Endothelial cell of umbilical vein (primary cell): Measurements from ENCODE around the gene COL5A1. TPM values are rescaled to one million over a fixed set of nuclear protein-coding genes. Genes with fewer than 3 reads are reported as not detected.

Experiments used
- BruUV-seq: library from RNA; stranded (reverse); fragments of 400-500 nt; replicated peaks from 2 replicates; lab custom pipeline; 2021; lab: Mats Ljungman, UMichigan
- CTCF ChIA-PET: fragments of 300-600, 350-600 bp; sonication (Branson Sonifier 250); formaldehyde crosslinking; loops from one replicate; lab custom pipeline; 2021; ENCODE audit warnings: antibody characterized with exemption, inconsistent platforms; lab: Charles Lee
- POLR2A ChIA-PET: fragments of 300-600, 350-600 bp; sonication (Branson Sonifier 250); formaldehyde crosslinking; loops from one replicate; lab custom pipeline; 2021; ENCODE audit warnings: antibody characterized with exemption, inconsistent platforms; lab: Charles Lee
- DNase-seq: peaks from one replicate; pipeline ENCODE4 v3.0.0-alpha.2; 2011; ENCODE audit warnings: low read depth, low spot score
- FAIRE-seq: peaks from 2 replicates; lab custom pipeline; 2011; peaks lifted over from hg19 to GRCh38; lab: Jason Lieb, UNC
- H2AFZ ChIP-seq: 2 replicates; pipeline ENCODE4 v1.6.0; 2012; ENCODE audit warnings: low read depth, low read length, control low read depth, inconsistent platforms
- H3K27ac ChIP-seq: 2 replicates; pipeline ENCODE4 v1.5.1; 2011; ENCODE audit warnings: low read depth, mild to moderate bottlenecking, control low read depth, low read length, moderate library complexity; ENCODE audit not compliant: insufficient read depth
- H3K27me3 ChIP-seq, 2 experiments: 2 replicates each; pipeline versions ENCODE4 v1.6.0 to v1.6.1; 2011; ENCODE audit warnings: low read length in 2 of 2, mixed read lengths in 1 of 2; ENCODE audit not compliant: control insufficient read depth in 2 of 2, insufficient read depth in 2 of 2
- H3K36me3 ChIP-seq, 2 experiments: 2 replicates in 1 of 2; 3 replicates in 1 of 2; pipeline ENCODE4 v1.5.1; 2011; ENCODE audit warnings: low read length in 2 of 2, mild to moderate bottlenecking in 1 of 2, moderate library complexity in 1 of 2; ENCODE audit not compliant: control insufficient read depth in 2 of 2, insufficient read depth in 2 of 2; ENCODE audit errors: extremely low read depth in 1 of 2
- H3K4me1 ChIP-seq: 3 replicates; pipeline ENCODE4 v1.5.1; 2011; ENCODE audit warnings: mild to moderate bottlenecking, low read length; ENCODE audit not compliant: control insufficient read depth, insufficient read depth; ENCODE audit errors: extremely low read depth
- H3K4me2 ChIP-seq: 2 replicates; pipeline ENCODE4 v1.6.1; 2011; ENCODE audit warnings: low read length, control low read depth, mixed read lengths; ENCODE audit not compliant: insufficient read depth
- H3K4me3 ChIP-seq, 3 experiments: fragments of 200-600 bp in 1 of 3; sonication (generic), shearing (Covaris generic) in 1 of 3; replicated peaks in 1 of 3; 2 replicates each; pipeline ENCODE4 v1.5.1; 2011 to 2016; ENCODE audit warnings: control low read depth in 3 of 3, low read length in 3 of 3, mild to moderate bottlenecking in 2 of 3, inconsistent platforms in 1 of 3, low read depth in 1 of 3, moderate library complexity in 1 of 3; ENCODE audit not compliant: insufficient read depth in 1 of 3
- H3K79me2 ChIP-seq: 2 replicates; pipeline ENCODE4 v1.6.0; 2012; ENCODE audit warnings: low read length, inconsistent platforms; ENCODE audit not compliant: control insufficient read depth, insufficient read depth
- H3K9ac ChIP-seq: replicated peaks from 2 replicates; pipeline ENCODE3; 2011; ENCODE audit warnings: low read length, control low read depth; ENCODE audit not compliant: insufficient read depth; ENCODE audit errors: extremely low read depth
- H3K9me1 ChIP-seq: replicated peaks from 3 replicates; pipeline ENCODE4 v1.6.0; 2011; ENCODE audit warnings: mild to moderate bottlenecking, low read length; ENCODE audit not compliant: control insufficient read depth, insufficient read depth; ENCODE audit errors: extremely low read depth
- H3K9me3 ChIP-seq: replicated peaks from 2 replicates; pipeline ENCODE4 v1.5.1; 2012; ENCODE audit warnings: low read length, inconsistent platforms; ENCODE audit not compliant: control insufficient read depth, insufficient read depth
- H4K20me1 ChIP-seq: replicated peaks from 2 replicates; pipeline ENCODE3; 2011; ENCODE audit warnings: mild to moderate bottlenecking, low read length; ENCODE audit not compliant: control insufficient read depth, insufficient read depth; ENCODE audit errors: extremely low read depth
- EZH2 ChIP-seq: IDR thresholded peaks from 2 replicates; pipeline ENCODE4 v1.6.1; 2012; ENCODE audit warnings: borderline replicate concordance, low read depth, mild to moderate bottlenecking, moderate library complexity, low read length, inconsistent platforms; ENCODE audit not compliant: severe bottlenecking
- FOS ChIP-seq: IDR thresholded peaks from 2 replicates; pipeline ENCODE4 v1.6.1; 2011; ENCODE audit warnings: mild to moderate bottlenecking, low read length, moderate library complexity, borderline replicate concordance; ENCODE audit not compliant: insufficient read depth
- GATA2 ChIP-seq: IDR thresholded peaks from 2 replicates; pipeline ENCODE4 v1.7.0; 2011; ENCODE audit warnings: low read depth, mild to moderate bottlenecking, moderate library complexity, mixed read lengths, low read length; ENCODE audit not compliant: insufficient read length, insufficient read depth
- JUN ChIP-seq: IDR thresholded peaks from 2 replicates; pipeline ENCODE4 v1.6.1; 2011; ENCODE audit warnings: borderline replicate concordance, low read depth; ENCODE audit not compliant: insufficient read length, insufficient read depth
- MYC ChIP-seq: IDR thresholded peaks from one replicate; pipeline ENCODE4 v1.6.1; 2011; ENCODE audit warnings: mild to moderate bottlenecking, low read depth, low read length
- POLR2A ChIP-seq: IDR thresholded peaks from 2 replicates; pipeline ENCODE4 v1.6.1; 2012; ENCODE audit warnings: low read depth, mild to moderate bottlenecking, control low read depth, low read length
- POLR2AphosphoS5 ChIP-seq: IDR thresholded peaks from 2 replicates; pipeline ENCODE4 v1.6.1; 2012; ENCODE audit warnings: low read depth, mild to moderate bottlenecking, control low read depth, low read length, moderate library complexity; ENCODE audit not compliant: insufficient read depth
- dilution Hi-C: fragments of 300-500 bp; cut with MboI; formaldehyde crosslinking; loops from one replicate; pipeline ENCODE4 v1.15.0; 2019; ENCODE audit warnings: low sequenced_read_pairs; ENCODE audit not compliant: extremely low pct_ligation_motif_present
- intact Hi-C: fragments of 100-400 bp; cut with micrococcal nuclease; formaldehyde crosslinking; loops from one replicate; pipeline ENCODE4 v1.10.0; 2022
- polyA plus RNA-seq, 4 experiments: library from polyadenylated mRNA; depleted of rRNA in 3 of 4; stranded (reverse) in 3 of 4; unstranded in 1 of 4; fragments of >200 nt; gene quantifications; 2 replicates each; pipeline versions ENCODE4 v1.2.1 to v1.2.3, GENCODE V29; 2011 to 2012; ENCODE audit warnings: missing spikeins in 1 of 4
- total RNA-seq: library from RNA; stranded (reverse); gene quantifications from 2 replicates; pipeline ENCODE4 v1.2.3, GENCODE V29; 2021
- TF ChIP-seq, protein P1 (sequence below), 2 donors: IDR thresholded peaks; 1 replicate in 1 of 2; 2 replicates in 1 of 2; pipeline ENCODE4 v1.5.1; 2011; ENCODE audit warnings: low read length in 2 of 2, mild to moderate bottlenecking in 2 of 2, moderate library complexity in 2 of 2, control low read depth in 1 of 2, inconsistent platforms in 1 of 2, low read depth in 1 of 2; ENCODE audit not compliant: insufficient read depth in 1 of 2; ENCODE audit errors: extremely low read depth in 1 of 2
- TF ChIP-seq, protein P2 (sequence below): IDR thresholded peaks from 2 replicates; pipeline ENCODE4 v1.6.1; 2011; ENCODE audit not compliant: insufficient read depth, insufficient read length

The COL5A1 gene
- total and polyA plus RNA-seq, 2 donors (not counting 3 experiments of a cell fraction or from before 2014, with no cell fraction given), result 97.4 to 175 TPM

GRCh38 chr9:134691695-134692572 is 50.3 kb downstream of the COL5A1 start:
- CTCF ChIA-PET, result interaction anchor here (0.6 to 1.7 kb wide), 4 partner anchors 47 to 242 kb away, joined by 3 to 4 read pairs (median 4); no protein-coding TSS in a partner anchor
- Histone ChIP-seq H3K4me1 (no peaks in the 10 kb centered on the region), H3K27me3 (no peaks in the 10 kb centered on the region), H4K20me1 (no peaks in the 10 kb centered on the region), H3K4me2 (no peak overlapping the region), H3K9me1 (no peaks in the 10 kb centered on the region), H3K9ac (no peak overlapping the region), H3K36me3 (peaks cover 0 to 12% of the 10 kb centered on the region in 2 experiments), H3K79me2 (peaks cover 8% of the 10 kb centered on the region), H2AFZ (no peak overlapping the region), H3K4me3 (no peak overlapping the region), H3K27ac (no peak overlapping the region), H3K9me3 (no peaks in the 10 kb centered on the region)
- TF ChIP-seq JUN (no peak), EZH2 (no peak), POLR2AphosphoS5 (no peak), FOS (no peak), GATA2 (no peak), POLR2A (no peak), MYC (no peak)
- TF ChIP-seq, protein P1, sequence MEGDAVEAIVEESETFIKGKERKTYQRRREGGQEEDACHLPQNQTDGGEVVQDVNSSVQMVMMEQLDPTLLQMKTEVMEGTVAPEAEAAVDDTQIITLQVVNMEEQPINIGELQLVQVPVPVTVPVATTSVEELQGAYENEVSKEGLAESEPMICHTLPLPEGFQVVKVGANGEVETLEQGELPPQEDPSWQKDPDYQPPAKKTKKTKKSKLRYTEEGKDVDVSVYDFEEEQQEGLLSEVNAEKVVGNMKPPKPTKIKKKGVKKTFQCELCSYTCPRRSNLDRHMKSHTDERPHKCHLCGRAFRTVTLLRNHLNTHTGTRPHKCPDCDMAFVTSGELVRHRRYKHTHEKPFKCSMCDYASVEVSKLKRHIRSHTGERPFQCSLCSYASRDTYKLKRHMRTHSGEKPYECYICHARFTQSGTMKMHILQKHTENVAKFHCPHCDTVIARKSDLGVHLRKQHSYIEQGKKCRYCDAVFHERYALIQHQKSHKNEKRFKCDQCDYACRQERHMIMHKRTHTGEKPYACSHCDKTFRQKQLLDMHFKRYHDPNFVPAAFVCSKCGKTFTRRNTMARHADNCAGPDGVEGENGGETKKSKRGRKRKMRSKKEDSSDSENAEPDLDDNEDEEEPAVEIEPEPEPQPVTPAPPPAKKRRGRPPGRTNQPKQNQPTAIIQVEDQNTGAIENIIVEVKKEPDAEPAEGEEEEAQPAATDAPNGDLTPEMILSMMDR (IDR thresholded peaks at IDR 0.05; ENCODE audit: extremely low read depth in 1 of 2, insufficient read depth in 1 of 2, low read depth in 1 of 2, low read length in 2 of 2), result no peak
- TF ChIP-seq, protein P2, sequence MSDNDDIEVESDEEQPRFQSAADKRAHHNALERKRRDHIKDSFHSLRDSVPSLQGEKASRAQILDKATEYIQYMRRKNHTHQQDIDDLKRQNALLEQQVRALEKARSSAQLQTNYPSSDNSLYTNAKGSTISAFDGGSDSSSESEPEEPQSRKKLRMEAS, result no peak
- no TSS peak for BruUV-seq
- dilution Hi-C loops (no loop called here), intact Hi-C loops (no loop called here)
- POLR2A ChIA-PET, result no interaction called here
- FAIRE-seq (no peak), DNase-seq (no peak)
